ENCODE data around the gene TXNDC2. TPM values are rescaled to one million over a fixed set of nuclear protein-coding genes. Genes with fewer than 3 reads are reported as not detected.

Gene TXNDC2
- total and polyA plus RNA-seq, 2 donors = 0.02 TPM; not detected in 1

DNA sequence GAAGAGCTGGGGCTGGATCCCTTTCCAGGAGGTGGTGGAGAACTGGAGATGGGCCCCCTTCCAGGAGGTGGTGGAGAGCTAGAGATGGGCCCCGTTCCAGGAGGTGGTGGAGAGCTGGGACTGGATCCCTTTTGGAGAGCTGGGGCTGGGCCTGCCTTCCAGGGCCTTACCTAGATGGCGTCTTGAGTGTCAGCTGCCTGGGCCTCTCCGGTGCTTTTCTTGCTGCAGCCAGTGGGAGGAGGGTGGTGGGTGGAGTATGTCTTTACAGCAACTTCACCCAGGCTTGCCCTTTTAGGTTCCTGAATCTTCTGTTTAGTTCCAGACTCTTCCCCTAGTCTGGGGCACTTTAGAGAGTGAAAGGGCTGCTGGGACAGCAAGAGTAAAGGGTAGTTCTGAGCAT, 19.1 kb upstream of the TXNDC2 start:
- 97% methylated on average over 3 of the region's 3 CpGs for WGBS
- peaks cover 0 to 17% of the 10 kb centered on the region in 2 donors for H3K9me3 ChIP-seq (ENCODE audit: control insufficient read depth in 2 of 2, insufficient read depth in 1 of 2, low read length in 1 of 2)
- no peak for DNase-seq (ENCODE audit: low read depth in 6 of 9, low spot score in 9 of 9)
- no peak overlapping the region for H3K27ac ChIP-seq (ENCODE audit: low read depth in 1 of 2, low read length in 1 of 2)
- no peak overlapping the region for H3K4me3 ChIP-seq (ENCODE audit: low read length in 2 of 2)
- no peaks in the 10 kb centered on the region for H3K27me3 ChIP-seq (ENCODE audit: control insufficient read depth in 2 of 2, insufficient read depth in 1 of 2, low read length in 1 of 2)
- peaks cover 0 to 15% of the 10 kb centered on the region in 2 donors for H3K4me1 ChIP-seq (ENCODE audit: control insufficient read depth in 2 of 2, insufficient read depth in 2 of 2, low read length in 2 of 2)
- no peaks in the 10 kb centered on the region for H3K36me3 ChIP-seq (ENCODE audit: control insufficient read depth in 2 of 2, insufficient read depth in 2 of 2, low read length in 1 of 2)

DNA sequence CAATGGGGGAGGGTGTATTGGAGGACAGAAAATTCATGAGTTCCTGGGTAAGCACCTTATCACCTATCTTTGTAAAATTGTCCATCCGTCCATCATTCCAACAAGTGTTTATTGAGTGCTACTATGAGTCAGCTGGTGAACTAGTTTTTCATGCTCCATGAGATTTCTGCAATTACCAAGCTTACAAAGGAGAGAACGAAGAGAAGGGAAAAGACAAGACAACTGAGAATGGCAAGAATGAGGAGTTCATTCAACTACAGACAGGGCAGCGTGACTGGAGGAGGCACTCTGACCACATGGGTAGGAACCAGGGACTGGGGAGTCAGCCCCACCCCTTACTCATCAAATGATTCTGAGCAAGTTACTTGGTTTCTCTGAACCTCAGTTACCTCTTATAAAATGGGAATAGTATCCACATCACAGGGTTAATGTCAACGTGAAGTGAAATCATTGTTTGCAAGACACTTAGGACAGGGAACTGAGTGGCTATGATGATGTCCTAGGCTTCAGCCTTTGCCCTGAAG, 18.6 kb upstream of the TXNDC2 start:
- no peaks in the 10 kb centered on the region for H3K36me3 ChIP-seq (ENCODE audit: control insufficient read depth in 2 of 2, insufficient read depth in 2 of 2, low read length in 1 of 2)
- 98% methylated on average over 4 of the region's 4 CpGs for WGBS
- H3K27ac ChIP-seq (ENCODE audit: low read depth in 1 of 2, low read length in 1 of 2) = no peak overlapping the region
- peaks cover 0 to 17% of the 10 kb centered on the region in 2 donors for H3K9me3 ChIP-seq (ENCODE audit: control insufficient read depth in 2 of 2, insufficient read depth in 1 of 2, low read length in 1 of 2)
- H3K4me1 ChIP-seq (ENCODE audit: control insufficient read depth in 2 of 2, insufficient read depth in 2 of 2, low read length in 2 of 2) = peaks cover 0 to 15% of the 10 kb centered on the region in 2 donors
- no peak for DNase-seq (ENCODE audit: low read depth in 6 of 9, low spot score in 9 of 9)
- H3K27me3 ChIP-seq (ENCODE audit: control insufficient read depth in 2 of 2, insufficient read depth in 1 of 2, low read length in 1 of 2) = no peaks in the 10 kb centered on the region
- H3K4me3 ChIP-seq (ENCODE audit: low read length in 2 of 2) = no peak overlapping the region

DNA sequence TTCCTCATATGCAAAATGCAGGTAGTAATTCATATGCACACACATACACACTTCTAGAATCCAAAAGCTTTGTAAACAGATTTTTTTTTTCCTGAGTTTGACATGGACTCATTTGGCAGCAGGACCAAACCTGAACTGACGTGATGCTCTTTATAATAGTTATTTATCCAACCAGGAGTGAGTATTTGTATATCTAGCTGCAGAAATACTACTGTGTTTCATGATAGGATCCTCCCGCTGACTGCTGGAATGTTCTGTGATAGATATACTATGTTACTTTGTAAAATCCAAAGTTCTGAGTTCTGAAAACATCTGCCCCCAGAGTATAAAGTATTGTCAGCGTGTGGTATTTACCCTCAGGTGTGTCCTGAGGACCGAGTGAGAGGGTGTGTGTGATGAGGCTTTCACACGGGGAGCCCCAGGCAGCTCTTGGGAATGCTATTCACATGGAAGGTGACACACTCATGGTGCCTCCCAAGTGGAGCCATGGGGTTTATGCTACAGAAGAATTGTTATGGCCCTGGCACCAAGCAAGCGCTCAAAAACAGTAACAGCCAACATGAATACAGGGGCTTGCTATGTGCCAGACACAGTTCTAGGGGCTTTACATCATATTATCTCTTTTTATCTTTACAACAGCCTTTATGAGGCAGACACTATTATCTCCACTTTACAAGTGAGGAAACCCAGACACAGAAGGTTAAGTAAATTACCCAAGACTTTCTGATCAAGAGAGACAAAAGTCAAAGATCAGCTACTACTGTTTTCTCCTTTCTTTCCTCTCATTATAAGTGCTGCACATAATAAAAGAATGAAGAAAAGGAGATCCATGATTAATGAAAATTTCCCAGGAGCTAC, 16.7 kb upstream of the TXNDC2 start:
- Histone ChIP-seq H3K4me3 (ENCODE audit: low read length in 2 of 2) (no peak overlapping the region), H3K9me3 (ENCODE audit: control insufficient read depth in 2 of 2, insufficient read depth in 1 of 2, low read length in 1 of 2) (peaks cover 0 to 17% of the 10 kb centered on the region in 2 donors), H3K27ac (ENCODE audit: low read depth in 1 of 2, low read length in 1 of 2) (no peak overlapping the region), H3K27me3 (ENCODE audit: control insufficient read depth in 2 of 2, insufficient read depth in 1 of 2, low read length in 1 of 2) (no peaks in the 10 kb centered on the region), H3K4me1 (ENCODE audit: control insufficient read depth in 2 of 2, insufficient read depth in 2 of 2, low read length in 2 of 2) (peaks cover 0 to 15% of the 10 kb centered on the region in 2 donors), H3K36me3 (ENCODE audit: control insufficient read depth in 2 of 2, insufficient read depth in 2 of 2, low read length in 1 of 2) (no peaks in the 10 kb centered on the region)
- DNase-seq (ENCODE audit: low read depth in 6 of 9, low spot score in 9 of 9) = no peak
- 75% methylated on average over 6 of the region's 6 CpGs for WGBS

GRCh38 chr18:9869715-9870430, 15.9 kb upstream of the TXNDC2 start:
- DNase-seq (ENCODE audit: low read depth in 6 of 9, low spot score in 9 of 9) = no peak
- Histone ChIP-seq H3K27ac (ENCODE audit: low read depth in 1 of 2, low read length in 1 of 2) (no peak overlapping the region), H3K4me3 (ENCODE audit: low read length in 2 of 2) (no peak overlapping the region), H3K27me3 (ENCODE audit: control insufficient read depth in 2 of 2, insufficient read depth in 1 of 2, low read length in 1 of 2) (no peaks in the 10 kb centered on the region), H3K4me1 (ENCODE audit: control insufficient read depth in 2 of 2, insufficient read depth in 2 of 2, low read length in 2 of 2) (peaks cover 0 to 15% of the 10 kb centered on the region in 2 donors), H3K9me3 (ENCODE audit: control insufficient read depth in 2 of 2, insufficient read depth in 1 of 2, low read length in 1 of 2) (peaks cover 0 to 15% of the 10 kb centered on the region in 2 donors), H3K36me3 (ENCODE audit: control insufficient read depth in 2 of 2, insufficient read depth in 2 of 2, low read length in 1 of 2) (no peaks in the 10 kb centered on the region)
- 83% methylated on average over 9 of the region's 9 CpGs for whole genome bisulfite sequencing

- 69% methylated on average over 4 of the region's 4 CpGs for WGBS
- Histone ChIP-seq H3K36me3 (ENCODE audit: control insufficient read depth in 2 of 2, insufficient read depth in 2 of 2, low read length in 1 of 2) (no peaks in the 10 kb centered on the region), H3K9me3 (ENCODE audit: control insufficient read depth in 2 of 2, insufficient read depth in 1 of 2, low read length in 1 of 2) (peaks cover 0 to 10% of the 10 kb centered on the region in 2 donors), H3K4me3 (ENCODE audit: low read length in 2 of 2) (no peak overlapping the region), H3K4me1 (ENCODE audit: control insufficient read depth in 2 of 2, insufficient read depth in 2 of 2, low read length in 2 of 2) (peaks cover 0 to 15% of the 10 kb centered on the region in 2 donors), H3K27ac (ENCODE audit: low read depth in 1 of 2, low read length in 1 of 2) (no peak overlapping the region), H3K27me3 (ENCODE audit: control insufficient read depth in 2 of 2, insufficient read depth in 1 of 2, low read length in 1 of 2) (no peaks in the 10 kb centered on the region)
- DNase-seq (ENCODE audit: low read depth in 6 of 9, low spot score in 9 of 9) = no peak
Measured at GRCh38 chr18:9870431-9871008, 15.3 kb upstream of the TXNDC2 start.

GRCh38 chr18:9871244-9871746, 14.5 kb upstream of the TXNDC2 start:
- Histone ChIP-seq H3K9me3 (ENCODE audit: control insufficient read depth in 2 of 2, insufficient read depth in 1 of 2, low read length in 1 of 2) (peaks cover 0 to 5% of the 10 kb centered on the region in 2 donors), H3K4me3 (ENCODE audit: low read length in 2 of 2) (no peak overlapping the region), H3K27me3 (ENCODE audit: control insufficient read depth in 2 of 2, insufficient read depth in 1 of 2, low read length in 1 of 2) (no peaks in the 10 kb centered on the region), H3K27ac (ENCODE audit: low read depth in 1 of 2, low read length in 1 of 2) (no peak overlapping the region), H3K4me1 (ENCODE audit: control insufficient read depth in 2 of 2, insufficient read depth in 2 of 2, low read length in 2 of 2) (peaks cover 0 to 15% of the 10 kb centered on the region in 2 donors), H3K36me3 (ENCODE audit: control insufficient read depth in 2 of 2, insufficient read depth in 2 of 2, low read length in 1 of 2) (no peaks in the 10 kb centered on the region)
- 94% methylated on average over 6 of the region's 6 CpGs for WGBS
- no peak for DNase-seq (ENCODE audit: low read depth in 6 of 9, low spot score in 9 of 9)

DNA sequence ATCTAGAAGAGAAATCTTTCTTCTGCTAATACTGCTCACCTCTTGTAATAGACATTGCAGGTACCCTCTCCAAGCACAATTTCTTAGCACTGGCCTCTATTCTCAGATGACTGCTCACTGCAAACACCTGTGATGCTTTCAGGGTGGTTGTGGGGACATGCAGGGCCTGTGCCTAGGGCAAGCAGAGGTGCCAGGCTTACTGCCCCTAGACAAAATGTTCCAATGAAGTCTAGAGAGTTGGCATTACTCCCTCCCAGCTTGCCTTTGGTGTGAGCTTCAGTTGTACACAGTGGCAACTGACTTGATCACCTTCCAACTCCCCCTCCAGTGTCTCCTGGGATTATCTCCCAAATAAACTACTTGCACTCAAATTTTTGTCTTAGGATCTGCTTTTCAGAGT, 12.9 kb upstream of the TXNDC2 start:
- peaks cover 0 to 15% of the 10 kb centered on the region in 2 donors for H3K4me1 ChIP-seq (ENCODE audit: control insufficient read depth in 2 of 2, insufficient read depth in 2 of 2, low read length in 2 of 2)
- DNase-seq (ENCODE audit: low read depth in 6 of 9, low spot score in 9 of 9) = no peak
- no peak overlapping the region for H3K27ac ChIP-seq (ENCODE audit: low read depth in 1 of 2, low read length in 1 of 2)
- H3K36me3 ChIP-seq (ENCODE audit: control insufficient read depth in 2 of 2, insufficient read depth in 2 of 2, low read length in 1 of 2) = no peaks in the 10 kb centered on the region
- no peaks in the 10 kb centered on the region for H3K27me3 ChIP-seq (ENCODE audit: control insufficient read depth in 2 of 2, insufficient read depth in 1 of 2, low read length in 1 of 2)
- H3K4me3 ChIP-seq (ENCODE audit: low read length in 2 of 2) = no peak overlapping the region
- no peaks in the 10 kb centered on the region for H3K9me3 ChIP-seq (ENCODE audit: control insufficient read depth in 2 of 2, insufficient read depth in 1 of 2, low read length in 1 of 2)

- DNase-seq (ENCODE audit: low read depth in 6 of 9, low spot score in 9 of 9) = no peak
- no peak overlapping the region for H3K4me3 ChIP-seq (ENCODE audit: low read length in 2 of 2)
- H3K4me1 ChIP-seq (ENCODE audit: control insufficient read depth in 2 of 2, insufficient read depth in 2 of 2, low read length in 2 of 2) = peaks cover 0 to 10% of the 10 kb centered on the region in 2 donors
- H3K36me3 ChIP-seq (ENCODE audit: control insufficient read depth in 2 of 2, insufficient read depth in 2 of 2, low read length in 1 of 2) = no peaks in the 10 kb centered on the region
- WGBS = 100% methylated on average over 1 of the region's 1 CpG
- H3K9me3 ChIP-seq (ENCODE audit: control insufficient read depth in 2 of 2, insufficient read depth in 1 of 2, low read length in 1 of 2) = no peaks in the 10 kb centered on the region
- H3K27ac ChIP-seq (ENCODE audit: low read depth in 1 of 2, low read length in 1 of 2) = no peak overlapping the region
- H3K27me3 ChIP-seq (ENCODE audit: control insufficient read depth in 2 of 2, insufficient read depth in 1 of 2, low read length in 1 of 2) = no peaks in the 10 kb centered on the region
Measured at GRCh38 chr18:9874728-9875127, 11.0 kb upstream of the TXNDC2 start.
